NCI-H526 treated with DMSO at 0.1 percent for 48 hours (cell line): ENCODE results near the gene DNASE2B.

Source experiments
- DNase-seq: peaks from one replicate; lab custom pipeline; 2025; lab: John Stamatoyannopoulos, UW

Gene DNASE2B

DNA sequence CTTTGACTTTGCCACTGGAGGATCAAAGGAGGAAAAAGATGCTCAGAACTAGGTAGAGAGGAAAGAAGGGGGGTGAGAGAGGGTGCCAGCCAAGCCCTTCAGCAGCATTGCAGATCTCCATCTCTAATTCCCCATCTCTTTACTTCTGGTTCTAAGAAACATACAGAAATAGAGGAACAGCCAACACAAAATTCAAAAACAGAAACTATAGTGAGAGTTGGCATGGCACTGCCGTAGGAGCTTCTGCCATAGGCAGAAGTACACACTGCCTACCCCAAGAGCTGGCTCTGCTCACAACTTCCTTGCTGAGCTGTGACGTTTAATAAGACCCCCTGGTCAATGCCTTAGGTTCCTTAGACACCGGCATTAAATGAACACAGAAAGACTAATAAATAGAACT lies 54.2 kb downstream of the DNASE2B start:
- no peak for DNase-seq

DNA sequence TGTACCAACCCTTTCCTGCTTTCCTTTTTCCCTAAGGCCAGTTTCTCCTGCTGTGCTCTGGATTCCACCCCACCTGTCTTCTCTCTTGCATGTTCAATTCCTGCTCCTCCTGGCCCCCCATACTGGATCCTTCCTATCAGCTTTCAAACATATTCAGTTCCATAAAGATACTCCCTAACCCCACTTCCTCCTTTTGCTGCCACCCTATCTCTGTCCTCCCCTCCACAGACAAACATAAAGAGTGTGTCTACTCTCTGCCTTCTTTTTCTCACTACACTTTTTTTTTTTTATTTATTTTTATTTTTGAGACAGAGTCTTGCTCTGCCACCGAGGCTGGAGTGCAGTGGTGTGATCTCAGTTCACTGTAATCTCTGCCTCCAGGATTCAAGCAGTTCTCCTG lies 63.8 kb downstream of the DNASE2B start:
- DNase-seq = no peak
